CD4-positive, alpha-beta T cell treated with Interleukin-21 for 1 hour (primary cell): ENCODE measurements around the gene CPT1A.

Experiments
- DNase-seq: peaks from one replicate; pipeline ENCODE4 v3.0.0-alpha.2; 2020

Gene CPT1A

DNA sequence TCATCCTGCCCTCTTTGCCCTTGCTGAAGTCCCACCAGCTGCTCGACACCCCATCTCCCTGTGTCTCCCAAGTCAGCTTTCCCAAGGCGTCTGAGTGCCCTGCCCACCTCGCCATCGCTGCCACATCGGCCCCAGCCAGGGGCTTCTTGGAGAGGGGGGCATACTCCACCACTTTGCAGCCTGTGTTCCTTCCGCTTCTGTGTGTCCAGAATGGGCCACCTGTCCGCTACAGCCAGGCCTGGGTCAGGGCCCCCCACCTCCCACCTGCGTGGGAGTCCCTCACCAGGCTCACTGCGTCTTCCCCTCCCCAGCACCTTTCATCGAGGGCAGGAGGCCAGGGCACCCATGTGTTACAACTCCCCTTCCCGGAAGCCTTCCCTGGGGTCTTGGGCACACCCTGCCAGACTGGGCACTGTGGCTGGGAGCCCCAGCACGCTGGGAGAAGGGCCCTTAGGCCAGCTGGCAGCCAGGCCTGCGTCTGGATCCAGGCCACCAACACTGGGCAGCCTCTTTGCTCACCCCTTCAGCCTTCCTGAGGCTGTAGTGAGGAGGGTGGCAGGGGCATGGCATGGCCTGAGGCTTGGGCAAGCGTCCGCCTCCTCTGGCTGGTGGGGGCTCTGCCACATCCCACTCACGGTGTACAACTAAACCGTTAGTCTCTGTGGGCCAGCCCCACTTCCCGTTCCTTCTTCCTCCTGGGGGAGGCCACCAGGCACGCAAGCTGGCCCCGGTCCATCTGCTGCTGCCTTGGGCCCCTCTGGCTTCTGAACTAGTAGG is 13.4 kb downstream of the CPT1A start:
- DNase-seq, result no peak

DNA sequence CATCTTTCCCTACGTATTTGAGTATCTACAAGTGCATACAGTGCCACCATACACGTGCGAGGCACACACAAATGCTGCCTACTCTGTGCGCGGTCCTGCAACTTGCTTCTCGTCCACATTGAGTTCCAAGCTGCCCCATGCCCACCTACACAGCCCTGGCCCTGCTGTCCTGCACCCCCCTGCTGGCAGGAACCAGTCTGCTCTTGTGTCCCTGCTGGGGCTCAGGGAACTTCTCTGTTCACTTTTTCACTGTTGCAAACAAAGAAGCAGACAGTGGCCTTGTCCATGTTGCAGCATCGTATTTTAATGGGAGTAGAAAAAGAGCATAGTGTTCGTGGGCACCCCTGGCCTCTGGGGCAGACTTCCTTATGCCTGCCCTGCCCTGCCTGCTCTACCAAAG is 14.0 kb downstream of the CPT1A start:
- no peak for DNase-seq

DNA sequence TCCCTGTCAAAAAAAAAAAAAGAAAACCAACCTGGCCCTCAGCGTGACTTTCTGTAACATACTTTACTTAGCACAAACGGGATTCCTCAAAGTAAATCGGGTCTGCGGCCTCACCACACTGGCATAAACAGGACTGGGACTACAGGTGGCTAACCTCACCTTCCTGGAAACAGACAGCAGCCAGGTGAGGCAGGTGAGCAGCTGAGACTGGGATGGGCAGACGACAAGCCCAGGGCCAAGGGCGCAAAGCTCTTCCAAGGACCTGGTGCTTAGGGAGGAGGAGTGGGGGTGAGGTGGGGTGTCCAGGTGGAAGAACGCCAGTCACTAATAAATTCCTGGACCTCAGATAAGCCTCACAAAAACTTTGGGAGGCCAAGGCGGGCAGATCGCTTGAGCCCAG is 15.0 kb downstream of the CPT1A start:
- no peak for DNase-seq

DNA sequence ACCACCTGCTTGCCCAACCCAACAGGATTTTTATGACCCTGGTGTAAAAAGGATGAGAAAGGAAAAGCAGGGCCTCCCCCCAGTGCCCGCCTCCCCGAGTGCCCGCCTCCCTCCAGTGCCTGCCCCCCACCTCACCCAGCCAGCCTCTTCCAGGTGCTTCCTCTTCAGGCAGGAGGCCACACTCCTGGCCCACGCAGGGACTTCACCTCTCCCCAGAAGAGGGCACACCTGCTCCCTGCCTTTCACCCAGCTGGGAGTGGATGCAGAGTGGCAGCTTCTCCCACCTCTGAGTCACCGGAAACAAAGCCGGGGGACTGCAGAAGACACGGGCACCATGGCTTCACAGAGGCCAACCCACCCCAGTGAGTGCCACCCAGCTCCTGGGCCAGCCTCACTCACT is 16.1 kb downstream of the CPT1A start:
- DNase-seq, result peak; percentile 52

DNA sequence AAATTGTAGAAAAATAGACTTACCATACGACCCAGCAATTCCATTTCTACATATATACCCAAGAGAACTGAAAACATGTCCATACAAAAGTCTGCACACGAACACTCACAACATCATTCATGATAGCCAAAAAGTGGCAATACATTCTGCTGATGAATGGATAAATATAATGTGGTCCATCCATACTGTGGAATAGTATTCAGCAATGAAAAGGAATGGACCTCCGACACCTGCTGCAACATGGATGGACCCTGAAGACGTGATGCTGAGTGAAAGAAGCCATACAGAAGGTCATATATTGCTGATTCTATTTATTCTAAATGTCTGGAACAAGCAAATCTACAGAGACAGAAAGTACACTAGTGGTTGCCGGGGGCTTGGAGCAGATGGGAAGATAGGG is 19.2 kb downstream of the CPT1A start:
- no peak for DNase-seq

DNA sequence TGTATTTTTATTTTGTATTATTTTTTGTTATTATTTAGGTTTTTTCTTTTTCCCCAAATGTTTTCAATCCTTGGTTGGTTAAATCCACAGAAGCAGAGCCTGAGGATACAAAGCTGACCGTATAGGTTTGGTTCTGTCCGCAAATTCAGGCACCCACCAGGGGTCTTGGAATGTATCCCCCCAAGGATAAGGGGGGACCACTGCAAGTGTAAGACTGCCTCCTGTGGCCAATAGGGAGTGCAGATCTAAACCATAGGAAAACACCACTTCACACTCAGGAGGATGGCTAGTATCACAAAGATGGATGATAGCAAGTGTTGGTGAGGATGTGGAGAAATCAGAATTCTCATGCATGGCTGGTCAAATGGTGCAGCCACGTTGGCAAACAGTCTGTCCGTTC is 20.0 kb downstream of the CPT1A start:
- no peak for DNase-seq

DNA sequence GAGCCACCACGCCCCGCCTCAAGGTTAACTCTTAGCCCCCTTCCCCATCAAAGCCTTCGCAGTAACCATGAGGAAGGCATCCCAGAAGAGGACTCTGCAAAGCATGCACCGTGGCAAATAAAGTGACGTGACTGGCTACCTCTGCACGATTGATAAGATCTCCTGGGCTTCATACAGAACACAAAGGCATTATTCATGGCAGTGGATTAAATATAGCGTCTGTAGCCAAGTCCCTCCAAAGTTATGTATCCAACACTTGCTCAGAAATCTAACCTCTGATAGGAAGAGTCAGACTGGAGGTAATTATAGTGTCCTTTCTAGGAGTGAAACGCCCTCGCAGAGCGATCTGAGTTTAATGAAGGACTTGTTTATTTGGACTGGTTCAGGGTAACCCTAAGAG is 22.4 kb downstream of the CPT1A start:
- DNase-seq, result no peak

DNA sequence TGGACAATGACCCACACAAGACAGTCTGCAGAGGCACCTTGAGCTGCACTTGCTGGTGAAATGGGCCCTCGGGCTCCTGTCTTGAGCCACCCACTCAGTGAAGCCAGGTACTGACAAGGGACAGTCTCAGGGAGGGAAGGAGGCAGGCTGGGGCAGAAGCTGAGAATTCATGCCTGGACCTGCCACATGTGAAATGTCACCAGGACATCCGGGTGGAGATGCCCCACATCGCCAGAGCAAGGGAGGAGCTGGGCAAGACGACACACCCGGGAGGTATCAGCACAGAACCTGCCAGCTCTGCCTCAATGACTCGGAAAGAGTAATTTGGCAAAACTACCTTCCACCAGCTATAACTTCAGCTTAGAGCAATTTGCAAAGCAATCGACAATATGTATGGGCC is 23.5 kb downstream of the CPT1A start:
- no peak for DNase-seq

DNA sequence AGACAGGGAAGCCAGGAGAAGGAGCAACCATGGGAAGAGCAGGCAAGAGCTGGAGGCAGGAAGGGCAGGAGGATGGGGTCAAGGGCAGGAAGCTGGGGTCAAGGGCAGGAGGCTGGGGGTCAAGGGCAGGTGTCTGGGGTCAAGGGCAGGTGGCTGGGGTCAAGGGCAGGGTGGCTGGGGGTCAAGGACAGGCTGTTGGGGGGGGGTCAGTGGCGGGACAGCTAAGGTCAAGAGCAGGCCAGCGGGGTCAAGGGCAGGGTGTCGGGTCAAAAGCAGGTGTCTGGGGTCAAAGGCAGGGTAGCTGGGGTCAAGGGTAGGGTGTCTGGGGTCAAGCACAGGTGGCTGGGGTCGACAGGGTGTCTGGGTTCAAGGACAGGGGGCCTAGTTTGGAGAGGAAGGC is 24.2 kb downstream of the CPT1A start:
- DNase-seq, result no peak

DNA sequence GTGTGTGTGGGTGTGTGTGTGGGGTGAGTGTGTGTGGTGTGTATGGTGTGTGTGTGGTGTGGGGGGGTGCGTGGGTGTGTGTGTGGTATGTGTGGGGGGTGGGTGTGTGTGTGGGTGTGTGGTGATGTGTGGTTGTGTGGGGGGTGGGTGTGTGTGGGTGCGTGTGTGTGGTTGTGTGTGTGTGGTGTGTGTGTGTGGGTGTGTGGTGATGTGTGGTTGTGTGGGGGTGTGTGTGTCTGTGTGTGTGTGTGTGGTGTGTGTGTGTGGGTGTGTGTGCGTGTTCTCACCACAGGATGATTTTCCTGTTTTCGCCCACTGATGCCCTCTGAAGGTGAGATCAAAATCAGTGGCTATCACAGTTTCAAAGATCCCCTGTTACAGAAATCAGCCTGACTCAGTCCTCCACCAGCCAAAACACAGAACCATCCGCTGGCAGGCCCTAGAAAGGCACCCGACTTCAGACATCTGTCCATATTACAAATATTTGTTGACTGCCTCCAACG is 24.7 kb downstream of the CPT1A start:
- DNase-seq, result peak; percentile 47

DNA sequence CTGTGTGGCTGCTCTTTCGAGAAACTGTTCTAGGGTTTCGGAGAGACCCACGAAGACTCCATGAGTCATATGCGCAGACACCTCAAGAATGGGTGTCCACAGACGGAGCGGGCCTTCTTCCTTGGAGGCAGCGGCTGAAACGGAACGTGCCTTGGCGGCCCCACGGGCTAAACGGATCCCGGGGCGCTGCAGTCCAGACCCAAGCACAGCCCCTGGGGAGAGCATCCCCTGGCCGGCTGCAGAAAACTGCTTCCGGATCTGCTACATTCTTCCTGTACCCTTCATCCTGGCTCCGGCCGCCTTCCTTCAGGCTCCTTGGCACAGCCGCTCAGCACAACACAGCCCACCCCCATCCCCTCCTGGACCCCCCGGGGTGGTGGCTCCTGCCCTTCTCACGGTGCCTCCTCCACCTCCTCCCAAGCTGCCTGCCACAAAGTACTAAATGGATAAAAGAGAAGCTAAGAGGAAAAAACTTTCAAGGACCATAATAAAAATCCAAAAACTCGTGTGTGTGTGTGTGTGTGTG is 25.4 kb downstream of the CPT1A start:
- DNase-seq, result no peak

DNA sequence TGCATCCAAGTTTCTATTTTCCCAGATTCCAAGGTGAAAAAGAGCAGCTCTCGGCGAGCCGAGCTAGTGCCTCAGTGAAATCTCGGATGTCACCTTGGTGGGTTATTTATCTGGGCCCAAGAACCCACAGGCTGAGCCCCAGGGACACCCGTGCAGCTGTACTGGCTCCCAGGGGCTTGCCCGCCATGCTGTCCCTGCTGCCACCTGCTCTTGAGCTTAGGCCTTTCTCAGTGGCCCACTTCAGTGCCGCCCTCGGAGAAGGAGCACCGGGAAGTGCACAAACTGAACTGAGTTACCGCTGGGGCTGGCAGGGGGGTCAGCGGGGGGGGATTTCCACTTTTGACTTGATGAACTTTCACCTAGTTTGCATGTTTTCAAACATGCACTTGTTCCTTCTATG is 27.9 kb downstream of the CPT1A start:
- DNase-seq, result no peak

DNA sequence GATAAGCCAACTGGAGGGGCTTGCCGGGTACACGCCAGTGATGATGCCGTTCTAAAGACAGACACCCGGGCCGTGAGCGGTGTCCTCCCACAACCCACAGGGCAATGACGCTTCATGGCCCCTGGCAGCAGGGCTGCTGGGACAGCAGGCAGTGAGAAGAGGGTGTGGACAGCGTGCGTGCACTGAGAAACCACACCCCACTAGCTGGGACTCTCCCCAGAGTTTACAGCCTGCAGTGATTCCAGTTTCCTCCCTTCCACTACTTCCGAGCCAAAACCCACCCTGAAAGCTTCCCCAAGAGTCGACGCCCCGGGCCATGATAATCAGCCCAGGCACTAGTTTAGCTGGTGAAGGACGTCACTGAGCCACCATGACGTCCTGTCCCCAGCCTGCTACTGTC is 29.2 kb downstream of the CPT1A start:
- no peak for DNase-seq

DNA sequence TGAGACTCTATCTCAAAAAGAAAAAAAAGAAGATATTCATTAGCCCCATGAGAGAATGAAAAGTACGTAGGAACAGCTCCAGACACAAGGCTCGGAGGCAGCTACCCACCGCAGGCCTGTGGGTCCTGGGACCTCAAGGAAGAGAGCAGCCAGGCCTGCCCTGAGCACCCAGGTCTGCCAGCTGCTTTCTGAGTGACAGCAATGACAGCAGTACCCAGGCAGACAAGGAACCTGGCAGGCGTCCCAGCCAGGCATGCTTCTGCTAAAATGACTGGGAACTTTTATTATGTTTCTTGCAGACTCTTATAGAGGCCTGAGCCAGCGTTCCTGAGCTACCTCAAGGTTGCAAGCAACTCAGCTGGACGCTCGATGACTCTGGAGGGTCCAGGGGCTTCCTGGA is 31.6 kb downstream of the CPT1A start:
- no peak for DNase-seq

DNA sequence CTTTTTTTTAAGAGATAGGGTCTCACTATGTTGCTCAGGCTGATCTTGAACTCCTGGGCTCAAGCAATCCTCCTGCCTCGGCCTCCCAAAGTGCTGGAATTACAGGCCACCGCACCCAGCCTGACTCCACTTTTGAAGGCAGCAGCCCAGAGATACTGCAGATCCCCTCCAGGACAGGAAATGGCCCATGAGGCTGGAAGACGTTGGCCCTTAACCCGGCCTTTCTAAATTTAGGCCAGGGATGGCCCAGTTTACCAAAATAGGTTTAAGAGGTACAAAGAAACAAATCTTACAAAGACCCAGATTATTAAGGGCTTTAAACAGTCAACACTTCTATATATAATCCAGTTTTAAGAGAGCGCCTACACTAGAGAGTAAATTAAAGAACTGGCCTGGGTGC is 32.2 kb downstream of the CPT1A start:
- no peak for DNase-seq

DNA sequence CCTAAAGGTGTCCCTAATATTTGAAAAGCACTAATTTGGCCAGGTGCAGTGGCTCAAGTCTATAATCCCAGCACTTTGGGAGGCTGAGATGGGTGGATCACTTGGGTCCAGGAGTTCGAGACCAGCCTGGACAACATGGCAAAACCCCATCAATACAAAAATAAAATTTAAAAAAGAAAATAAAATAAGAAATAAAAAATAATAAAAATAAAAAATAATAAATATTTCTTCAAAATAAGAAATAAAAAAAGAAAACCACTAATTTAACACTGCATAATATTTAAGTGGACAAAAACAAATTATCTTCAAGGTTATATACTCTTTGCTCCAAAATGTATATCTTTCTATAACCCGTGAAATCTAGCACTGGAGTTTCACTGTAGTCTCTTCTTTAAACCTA is 32.9 kb downstream of the CPT1A start:
- no peak for DNase-seq

DNA sequence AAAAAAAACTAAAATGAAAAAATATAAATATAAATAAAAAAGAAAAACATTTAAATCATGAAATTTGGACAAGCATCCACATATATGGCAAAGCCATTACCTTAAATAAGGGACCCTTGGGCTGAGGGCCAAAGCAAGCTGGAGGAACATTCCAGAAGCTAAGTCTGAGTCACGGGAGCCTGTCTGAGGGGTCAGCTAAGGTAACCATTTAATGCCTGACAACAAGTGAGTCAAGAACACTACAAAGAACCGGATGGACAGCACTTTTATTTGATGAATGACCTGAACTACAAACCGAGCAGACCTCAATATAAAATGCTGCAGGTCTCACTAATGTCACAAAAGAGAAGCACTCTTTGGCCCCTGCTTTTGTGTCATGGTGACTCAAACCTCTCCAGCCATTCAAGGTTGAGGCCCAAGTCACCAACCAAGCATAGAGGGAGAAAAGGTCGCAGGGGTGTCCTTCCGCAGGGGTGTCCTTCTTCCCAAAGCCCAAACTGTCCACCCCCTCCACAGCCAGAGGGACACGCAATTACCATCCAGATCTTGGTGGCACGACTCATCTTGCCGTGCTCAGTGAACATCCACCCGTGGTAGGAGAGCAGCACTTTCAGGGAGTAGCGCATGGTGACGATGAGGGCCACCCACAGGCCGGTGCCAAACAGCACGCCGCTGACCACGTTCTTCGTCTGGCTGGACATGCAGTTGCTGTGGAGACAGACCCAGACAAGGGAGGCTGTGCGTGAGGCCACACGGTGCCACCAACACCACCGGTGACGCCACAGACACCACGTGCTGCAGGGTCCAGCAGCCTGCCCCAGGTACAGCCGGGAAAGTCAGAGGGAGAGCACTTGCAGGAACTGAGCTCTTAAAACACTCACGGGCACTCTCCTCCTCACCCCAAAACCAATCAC is 34.5 kb downstream of the CPT1A start:
- no peak for DNase-seq

DNA sequence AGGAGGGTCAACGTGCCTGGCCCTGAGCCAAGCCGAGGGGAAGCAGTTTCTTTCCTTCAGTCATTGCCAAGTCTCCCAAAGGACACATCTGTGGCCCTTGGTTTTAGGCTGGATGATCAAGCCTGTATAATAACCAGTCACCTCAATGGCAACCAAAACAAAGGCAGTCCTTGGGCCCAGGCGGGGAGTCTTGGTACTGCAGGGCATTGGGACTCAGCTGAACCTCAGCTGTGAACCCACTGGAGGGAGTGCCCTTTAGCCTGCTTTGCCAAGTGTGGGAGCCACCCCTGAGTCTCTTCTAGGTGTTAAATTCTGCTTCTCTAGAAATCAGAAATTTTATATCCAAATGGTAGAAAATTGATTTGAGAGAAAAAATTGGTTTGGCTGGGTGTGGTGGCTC is 36.9 kb downstream of the CPT1A start:
- DNase-seq, result no peak

DNA sequence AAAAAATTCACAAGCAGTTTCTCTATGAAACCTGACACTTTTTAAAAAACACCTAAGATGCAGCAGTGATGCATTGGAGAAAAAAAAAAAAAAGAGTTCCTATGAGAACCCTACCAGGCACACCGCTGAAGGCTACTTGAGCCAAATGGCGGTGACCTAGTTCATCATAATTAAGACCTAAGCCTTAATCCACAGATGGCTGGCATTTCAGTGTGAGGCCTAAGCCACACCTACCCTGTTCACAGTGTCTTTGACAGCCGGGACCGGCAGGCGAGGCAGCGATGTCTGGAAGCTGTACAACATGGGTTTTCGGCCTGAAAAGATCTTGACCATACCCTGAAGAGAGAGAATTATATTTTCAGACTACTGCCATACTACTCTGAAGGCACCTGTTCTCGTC is 38.0 kb downstream of the CPT1A start:
- no peak for DNase-seq

DNA sequence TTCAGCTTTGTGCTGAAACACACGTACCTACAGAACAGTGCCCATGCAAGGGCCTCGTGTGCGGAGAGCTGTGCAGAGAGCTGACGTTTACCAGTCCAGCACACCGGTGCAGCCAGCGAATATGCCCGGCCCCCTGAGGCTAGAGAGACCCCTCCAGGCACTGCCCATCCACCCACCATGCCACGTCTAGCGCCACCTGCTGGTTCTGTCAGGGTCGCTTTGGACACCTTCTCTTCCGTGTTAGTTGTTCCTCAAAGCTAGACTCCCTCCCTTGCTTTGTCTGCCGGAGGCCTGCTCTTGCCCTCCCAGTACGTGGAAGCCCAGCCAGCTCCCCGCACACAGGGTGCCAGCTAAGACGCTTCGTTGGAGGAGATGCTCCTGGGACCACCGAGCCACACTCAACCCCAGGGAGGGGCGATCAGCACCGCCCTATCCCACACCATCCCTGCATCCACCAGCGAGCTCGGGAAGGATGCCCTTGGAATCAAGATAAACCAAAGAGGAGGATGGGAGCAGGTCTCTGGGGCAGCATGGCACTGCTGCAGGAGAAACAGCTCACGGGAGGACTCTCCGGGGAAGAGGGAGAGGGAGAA is 43.4 kb downstream of the CPT1A start:
- DNase-seq, result peak; percentile 40

DNA sequence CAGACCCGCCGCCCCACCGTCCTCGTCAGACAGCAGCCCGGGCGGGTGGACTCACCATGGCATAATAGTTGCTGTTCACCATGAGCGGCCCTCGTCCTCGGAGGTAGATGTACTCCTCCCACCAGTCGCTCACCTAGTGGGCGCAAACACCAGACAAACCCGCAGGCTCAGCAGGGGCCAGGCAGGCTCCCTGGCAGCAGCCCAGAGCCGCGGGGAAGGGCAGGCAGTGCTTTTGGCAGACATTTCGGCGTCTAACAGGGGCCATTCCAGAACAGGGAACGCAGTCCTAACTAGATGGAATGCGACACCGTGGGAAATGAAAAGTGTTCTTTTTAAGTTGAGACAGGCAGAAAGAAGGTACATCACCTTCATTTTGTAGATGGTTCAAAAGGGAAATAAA is 44.9 kb downstream of the CPT1A start:
- DNase-seq, result no peak

DNA sequence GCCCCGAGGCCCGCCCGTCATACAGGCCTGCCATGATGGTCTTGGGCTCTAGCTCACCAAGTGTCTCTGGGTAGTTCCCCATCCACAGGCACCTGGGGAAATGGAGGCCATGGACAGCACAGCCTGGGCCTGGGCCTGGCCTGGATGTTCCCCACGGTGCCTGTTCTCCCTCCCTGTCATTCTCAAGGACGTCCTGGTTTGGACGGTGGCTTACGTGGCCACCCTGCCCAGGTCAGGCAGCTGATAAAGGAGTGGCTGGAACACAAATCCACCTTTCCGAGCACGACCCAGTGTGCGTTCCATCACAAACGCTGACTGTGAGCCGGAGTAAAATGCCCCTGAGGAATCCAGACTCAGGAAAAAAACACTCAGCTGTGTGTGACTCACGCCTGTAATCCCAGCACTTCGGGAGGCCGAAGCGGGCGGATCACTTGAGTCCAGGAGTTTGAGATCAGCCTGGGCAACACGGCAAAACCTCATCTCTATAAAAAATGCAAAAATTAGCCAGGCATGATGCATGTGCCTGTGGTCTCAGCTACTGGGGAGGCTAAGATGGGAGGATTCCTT is 49.2 kb downstream of the CPT1A start:
- DNase-seq, result no peak

DNA sequence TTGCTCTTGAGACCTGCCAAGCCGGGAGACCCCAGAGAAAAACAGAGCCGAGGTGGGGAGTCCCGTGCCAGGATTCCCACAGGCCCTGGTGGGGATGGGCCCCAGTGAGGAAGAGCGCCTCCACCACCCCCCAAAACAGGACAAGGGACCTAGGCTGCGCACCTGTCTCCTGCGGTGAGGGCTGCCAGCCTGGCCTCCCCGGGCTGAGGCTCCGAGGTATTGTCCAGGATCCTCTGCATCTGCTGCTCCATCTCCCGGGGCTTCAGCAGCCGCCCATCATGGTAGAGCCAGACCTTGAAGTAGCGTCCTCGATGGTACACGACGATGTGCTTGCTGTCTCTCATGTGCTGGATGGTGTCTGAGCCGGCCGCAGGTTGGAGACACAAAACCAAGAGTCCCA is 57.1 kb downstream of the CPT1A start:
- DNase-seq, result no peak
